ENCODE measurements around the gene CETN1. TPM values are rescaled to one million over a fixed set of nuclear protein-coding genes. Genes with fewer than 3 reads are reported as not detected.

Gene CETN1
- total RNA-seq, result not detected

GRCh38 chr18:580154-580553 is at the start of gene CETN1:
CETN1 (plus strand) TSS chr18:580380; CDS start chr18:580409, 29 bp downstream.
- Histone ChIP-seq H3K4me1 (no peaks in the 10 kb centered on the region), H3K27ac (no peak within 1 kb of the TSS), H3K4me3 (no peak within 1 kb of the TSS), H3K9me3 (no peaks in the 10 kb centered on the region), H3K36me3 (no peaks in the 10 kb centered on the region), H3K27me3 (no peaks in the 10 kb centered on the region)
- no peak for DNase-seq
- TF ChIP-seq, protein P1, sequence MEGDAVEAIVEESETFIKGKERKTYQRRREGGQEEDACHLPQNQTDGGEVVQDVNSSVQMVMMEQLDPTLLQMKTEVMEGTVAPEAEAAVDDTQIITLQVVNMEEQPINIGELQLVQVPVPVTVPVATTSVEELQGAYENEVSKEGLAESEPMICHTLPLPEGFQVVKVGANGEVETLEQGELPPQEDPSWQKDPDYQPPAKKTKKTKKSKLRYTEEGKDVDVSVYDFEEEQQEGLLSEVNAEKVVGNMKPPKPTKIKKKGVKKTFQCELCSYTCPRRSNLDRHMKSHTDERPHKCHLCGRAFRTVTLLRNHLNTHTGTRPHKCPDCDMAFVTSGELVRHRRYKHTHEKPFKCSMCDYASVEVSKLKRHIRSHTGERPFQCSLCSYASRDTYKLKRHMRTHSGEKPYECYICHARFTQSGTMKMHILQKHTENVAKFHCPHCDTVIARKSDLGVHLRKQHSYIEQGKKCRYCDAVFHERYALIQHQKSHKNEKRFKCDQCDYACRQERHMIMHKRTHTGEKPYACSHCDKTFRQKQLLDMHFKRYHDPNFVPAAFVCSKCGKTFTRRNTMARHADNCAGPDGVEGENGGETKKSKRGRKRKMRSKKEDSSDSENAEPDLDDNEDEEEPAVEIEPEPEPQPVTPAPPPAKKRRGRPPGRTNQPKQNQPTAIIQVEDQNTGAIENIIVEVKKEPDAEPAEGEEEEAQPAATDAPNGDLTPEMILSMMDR (IDR thresholded peaks at IDR 0.05), result no peak
- no peak for TF ChIP-seq POLR2A (IDR thresholded peaks at IDR 0.05)

DNA sequence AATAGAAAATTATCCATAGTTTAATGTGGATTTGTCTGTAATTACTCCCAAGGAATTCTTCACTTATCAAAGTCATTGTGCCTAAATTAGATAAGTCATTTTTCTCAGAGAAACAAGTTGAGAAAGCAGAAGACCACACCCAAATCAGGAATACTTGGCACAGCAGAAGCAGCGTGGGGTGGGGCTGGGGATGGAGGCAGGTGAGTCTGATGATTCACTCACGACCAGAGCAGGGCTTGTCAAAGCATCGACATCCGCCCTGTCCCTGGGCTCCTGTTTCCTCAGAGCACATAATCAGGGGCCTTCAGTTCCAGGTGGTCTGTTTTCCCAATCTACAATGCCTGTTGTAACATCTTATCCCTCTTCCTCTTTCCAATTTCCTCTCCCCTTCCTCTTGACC is 48.2 kb upstream of the CETN1 start:
- no peak for DNase-seq
- H3K4me1 ChIP-seq, result no peaks in the 10 kb centered on the region
- TF ChIP-seq POLR2A (IDR thresholded peaks at IDR 0.05), result no peak
- TF ChIP-seq, protein P1 (IDR thresholded peaks at IDR 0.05), result no peak

DNA sequence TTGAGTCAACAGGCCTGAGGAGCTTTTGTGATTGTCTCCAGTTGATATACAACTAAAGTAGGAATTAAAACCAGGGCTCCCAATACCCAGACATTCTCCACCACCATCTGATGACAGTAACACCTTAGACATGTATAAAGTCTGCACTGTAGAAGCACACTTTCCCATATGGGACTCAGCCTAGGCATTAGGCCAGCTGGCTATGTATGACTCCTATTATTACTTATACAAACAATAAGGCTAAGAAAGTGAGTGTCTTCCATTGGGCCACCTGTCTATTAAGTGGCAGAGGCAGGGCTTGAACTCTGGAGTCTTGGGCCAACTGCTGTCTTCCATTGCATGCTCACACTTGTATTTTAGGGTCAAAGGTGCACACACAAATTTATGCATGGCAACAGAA is 47.5 kb upstream of the CETN1 start:
- Histone ChIP-seq H3K27ac (no peak overlapping the region), H3K36me3 (no peaks in the 10 kb centered on the region), H3K4me3 (no peak overlapping the region), H3K4me1 (no peaks in the 10 kb centered on the region), H3K9me3 (no peaks in the 10 kb centered on the region), H3K27me3 (no peaks in the 10 kb centered on the region)
- no peak for DNase-seq
- TF ChIP-seq, protein P1 (IDR thresholded peaks at IDR 0.05), result no peak
- TF ChIP-seq POLR2A (IDR thresholded peaks at IDR 0.05), result no peak

More for the DNA sequence above, 48.2 kb upstream of the CETN1 start:
- H3K4me3 ChIP-seq, result no peak overlapping the region
- H3K27me3 ChIP-seq, result no peaks in the 10 kb centered on the region
- H3K27ac ChIP-seq, result no peak overlapping the region
- no peaks in the 10 kb centered on the region for H3K36me3 ChIP-seq
- no peaks in the 10 kb centered on the region for H3K9me3 ChIP-seq

DNA sequence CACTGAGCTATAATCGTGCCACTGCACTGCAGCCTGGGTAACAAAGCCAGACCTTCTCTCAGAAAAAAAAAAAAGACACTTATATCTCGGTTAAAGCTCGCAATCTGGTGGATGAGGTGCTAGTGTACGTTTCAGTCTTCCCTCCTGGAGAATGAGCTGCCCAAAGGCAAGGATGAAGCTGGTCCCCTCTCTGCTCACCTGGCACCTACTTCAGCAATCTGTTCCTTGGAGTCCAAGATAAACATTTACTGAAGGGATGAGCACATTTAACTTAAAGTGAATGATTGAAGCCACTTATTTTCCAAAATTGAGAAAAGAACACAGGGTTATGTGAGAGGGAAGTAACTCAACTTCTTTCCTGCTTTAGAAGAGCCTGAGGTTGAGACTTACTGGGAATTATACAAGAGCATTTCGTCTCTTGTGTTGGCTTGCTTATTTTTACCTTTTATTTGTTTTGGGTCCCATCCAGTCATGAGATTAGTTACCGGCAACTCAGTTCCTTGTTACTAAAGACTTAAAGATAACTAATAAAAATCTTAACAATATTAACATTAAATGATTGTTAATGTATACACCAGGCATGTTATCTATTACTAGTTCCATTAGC is 46.1 kb upstream of the CETN1 start:
- H3K27me3 ChIP-seq, result no peaks in the 10 kb centered on the region
- H3K27ac ChIP-seq, result no peak overlapping the region
- no peaks in the 10 kb centered on the region for H3K4me1 ChIP-seq
- no peak for TF ChIP-seq POLR2A (IDR thresholded peaks at IDR 0.05)
- TF ChIP-seq, protein P1 (IDR thresholded peaks at IDR 0.05), result no peak
- no peaks in the 10 kb centered on the region for H3K9me3 ChIP-seq
- no peak overlapping the region for H3K4me3 ChIP-seq
- DNase-seq, result no peak
- H3K36me3 ChIP-seq, result no peaks in the 10 kb centered on the region

DNA sequence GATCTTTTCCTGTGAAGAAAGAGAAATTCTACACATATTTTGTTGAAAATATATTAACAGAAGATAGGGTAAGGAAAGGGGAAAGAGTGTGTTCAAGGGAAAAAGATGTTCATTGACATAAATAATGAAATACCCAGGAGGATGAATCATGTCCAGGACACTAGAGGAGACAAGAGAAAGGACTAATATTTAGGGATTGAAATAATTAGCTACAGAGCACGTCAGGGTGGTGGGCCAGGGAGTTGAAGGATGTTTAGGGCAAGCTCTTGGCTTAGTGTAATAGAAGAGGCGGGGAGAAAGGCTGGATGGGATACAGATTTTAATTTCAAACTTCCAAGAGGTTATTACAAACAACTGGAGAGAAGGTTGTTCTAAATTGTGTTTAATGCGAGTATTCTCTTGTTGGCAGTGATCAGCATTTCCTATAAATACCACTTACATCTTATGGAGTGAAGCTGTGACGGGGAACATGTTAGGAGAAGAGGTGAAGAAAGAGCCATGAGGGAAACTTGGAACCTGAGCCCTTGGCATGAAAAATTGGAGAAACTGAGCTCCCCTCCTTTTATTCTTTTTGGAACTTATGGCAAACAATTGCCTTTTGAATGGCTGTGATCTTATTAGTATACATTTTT is 36.6 kb upstream of the CETN1 start:
- no peak overlapping the region for H3K4me3 ChIP-seq
- no peaks in the 10 kb centered on the region for H3K27me3 ChIP-seq
- DNase-seq, result no peak
- H3K4me1 ChIP-seq, result no peaks in the 10 kb centered on the region
- no peaks in the 10 kb centered on the region for H3K9me3 ChIP-seq
- no peaks in the 10 kb centered on the region for H3K36me3 ChIP-seq
- no peak overlapping the region for H3K27ac ChIP-seq
- TF ChIP-seq, protein P1 (IDR thresholded peaks at IDR 0.05), result no peak
- TF ChIP-seq POLR2A (IDR thresholded peaks at IDR 0.05), result no peak
